Astrocyte (in vitro differentiated cells and primary cell): Measurements from ENCODE around the gene HPD. TPM values are rescaled to one million over a fixed set of nuclear protein-coding genes. Genes with fewer than 3 reads are reported as not detected.
A peak's percentile ranks its signal among the peaks of the same experiment; 100 is the strongest.
"Not testable (repeated sequence)": the region's sequence is repeated elsewhere in the genome, so short reads cannot be mapped to it uniquely, and the experiment has no call there.

ENCODE experiments used
- DNase-seq: peaks from one replicate; pipeline ENCODE4 v3.0.0-alpha.2; 2010; ENCODE audit warnings: low read depth
- FAIRE-seq: peaks from 2 replicates; lab custom pipeline; 2011; peaks lifted over from hg19 to GRCh38; lab: Jason Lieb, UNC
- H2AFZ ChIP-seq: 2 replicates; pipeline ENCODE4 v1.6.0; 2012; ENCODE audit warnings: low read depth, low read length, inconsistent platforms
- H3K27ac ChIP-seq: 2 replicates; pipeline ENCODE4 v1.5.1; 2011; ENCODE audit warnings: low read depth, low read length, inconsistent platforms
- H3K27me3 ChIP-seq: 2 replicates; pipeline ENCODE4 v1.6.0; 2011; ENCODE audit warnings: low read length, inconsistent platforms; ENCODE audit not compliant: insufficient read depth
- H3K36me3 ChIP-seq: 2 replicates; pipeline ENCODE4 v1.5.1; 2011; ENCODE audit warnings: low read length, inconsistent platforms; ENCODE audit not compliant: insufficient read depth
- H3K4me1 ChIP-seq: 2 replicates; pipeline ENCODE4 v1.5.1; 2011; ENCODE audit warnings: low read length, inconsistent platforms; ENCODE audit not compliant: insufficient read depth
- H3K4me2 ChIP-seq: 2 replicates; pipeline ENCODE4 v1.6.0; 2012; ENCODE audit warnings: low read length, inconsistent platforms
- H3K4me3 ChIP-seq: 2 replicates; pipeline ENCODE4 v1.5.1; 2011; ENCODE audit warnings: low read depth, mild to moderate bottlenecking, low read length, inconsistent platforms; ENCODE audit not compliant: insufficient read depth
- H3K79me2 ChIP-seq: 2 replicates; pipeline ENCODE4 v1.6.0; 2012; ENCODE audit warnings: mild to moderate bottlenecking, low read length, inconsistent platforms; ENCODE audit not compliant: insufficient read depth
- H3K9ac ChIP-seq: 2 replicates; pipeline ENCODE4 v1.6.0; 2012; ENCODE audit warnings: mild to moderate bottlenecking, low read length, inconsistent platforms
- H3K9me3 ChIP-seq: 2 replicates; pipeline ENCODE4 v1.5.1; 2012; ENCODE audit warnings: low read depth, mild to moderate bottlenecking, low read length, inconsistent platforms; ENCODE audit not compliant: insufficient read depth
- H4K20me1 ChIP-seq: 2 replicates; pipeline ENCODE4 v1.6.0; 2012; ENCODE audit warnings: low read length, inconsistent platforms; ENCODE audit not compliant: insufficient read depth
- H3K27ac Mint-ChIP-seq: one replicate; pipeline ENCODE4 v1.8.0; 2021; ENCODE audit warnings: mild to moderate bottlenecking, mixed read lengths; ENCODE audit not compliant: unreplicated experiment
- H3K27me3 Mint-ChIP-seq: one replicate; pipeline ENCODE4 v1.8.0; 2021; ENCODE audit warnings: low read depth, mixed read lengths; ENCODE audit not compliant: unreplicated experiment
- H3K36me3 Mint-ChIP-seq: one replicate; pipeline ENCODE4 v1.8.0; 2021; ENCODE audit warnings: low read depth, mixed read lengths; ENCODE audit not compliant: unreplicated experiment
- H3K4me1 Mint-ChIP-seq: one replicate; pipeline ENCODE4 v1.8.0; 2021; ENCODE audit warnings: low read depth, mixed read lengths; ENCODE audit not compliant: unreplicated experiment
- H3K4me3 Mint-ChIP-seq: one replicate; pipeline ENCODE4 v1.8.0; 2021; ENCODE audit warnings: mild to moderate bottlenecking, moderate library complexity, mixed read lengths; ENCODE audit not compliant: unreplicated experiment
- H3K9me3 Mint-ChIP-seq: one replicate; pipeline ENCODE4 v1.8.0; 2021; ENCODE audit warnings: mild to moderate bottlenecking, mixed read lengths; ENCODE audit not compliant: unreplicated experiment
- CTCF ChIP-seq: IDR thresholded peaks from 2 replicates; pipeline ENCODE4 v1.5.1; 2011; ENCODE audit warnings: low read depth, mild to moderate bottlenecking, inconsistent platforms, low read length, moderate library complexity; ENCODE audit not compliant: insufficient read depth
- EZH2 ChIP-seq: IDR thresholded peaks from 2 replicates; pipeline ENCODE4 v1.6.1; 2012; ENCODE audit warnings: mild to moderate bottlenecking, low read length, inconsistent platforms; ENCODE audit not compliant: insufficient read depth
- total RNA-seq: library from RNA; stranded (reverse); gene quantifications from 2 replicates; pipeline ENCODE4 v1.2.1, GENCODE V29; 2021

HPD gene
- total RNA-seq, 1 donor from 2014 or later = not detected

- H3K9ac ChIP-seq = peak overlapping the region; percentile 75
- no peaks in the 10 kb centered on the region for H3K36me3 ChIP-seq
- TF ChIP-seq EZH2 (no peak), CTCF (no peak)
- H4K20me1 ChIP-seq = peaks cover 21% of the 10 kb centered on the region
- H3K4me1 Mint-ChIP-seq = peaks cover 35% of the 10 kb centered on the region
- DNase-seq = no peak
- peak overlapping the region; percentile 86 for H3K27ac Mint-ChIP-seq
- H3K79me2 ChIP-seq = peaks cover 27% of the 10 kb centered on the region
- H3K27ac ChIP-seq = no peak overlapping the region
- H3K9me3 Mint-ChIP-seq = no peaks in the 10 kb centered on the region
- no peak for FAIRE-seq
- no peaks in the 10 kb centered on the region for H3K9me3 ChIP-seq
- H2AFZ ChIP-seq = no peak overlapping the region
- H3K4me3 ChIP-seq = peak overlapping the region; percentile 54
- H3K27me3 ChIP-seq = no peaks in the 10 kb centered on the region
- peak overlapping the region; percentile 98 for H3K4me2 ChIP-seq
- peaks cover 2% of the 10 kb centered on the region for H3K36me3 Mint-ChIP-seq
- peak overlapping the region; percentile 89 for H3K4me3 Mint-ChIP-seq
- H3K27me3 Mint-ChIP-seq = no peaks in the 10 kb centered on the region
- H3K4me1 ChIP-seq = peaks cover 46% of the 10 kb centered on the region
Measured at GRCh38 chr12:121792607-121793439, 65.8 kb downstream of the HPD start.

GRCh38 chr12:121791671-121792551, 66.7 kb downstream of the HPD start:
- H3K4me2 ChIP-seq = no peak overlapping the region
- peaks cover 37% of the 10 kb centered on the region for H3K4me1 ChIP-seq
- H3K4me3 ChIP-seq = no peak overlapping the region
- no peak overlapping the region for H3K9ac ChIP-seq
- no peaks in the 10 kb centered on the region for H3K9me3 ChIP-seq
- DNase-seq (no peak), FAIRE-seq (no peak)
- H3K36me3 Mint-ChIP-seq = peaks cover 2% of the 10 kb centered on the region
- no peak for TF ChIP-seq CTCF
- TF ChIP-seq EZH2 = no peak
- H3K27me3 ChIP-seq = no peaks in the 10 kb centered on the region
- H3K27ac ChIP-seq = no peak overlapping the region
- H3K79me2 ChIP-seq = peaks cover 18% of the 10 kb centered on the region
- peaks cover 30% of the 10 kb centered on the region for H3K4me1 Mint-ChIP-seq
- H3K9me3 Mint-ChIP-seq = no peaks in the 10 kb centered on the region
- peak overlapping the region; percentile 86 for H3K27ac Mint-ChIP-seq
- no peaks in the 10 kb centered on the region for H3K36me3 ChIP-seq
- no peaks in the 10 kb centered on the region for H3K27me3 Mint-ChIP-seq
- H2AFZ ChIP-seq = no peak overlapping the region
- peak overlapping the region; percentile 89 for H3K4me3 Mint-ChIP-seq
- H4K20me1 ChIP-seq = peaks cover 20% of the 10 kb centered on the region

- H3K9ac ChIP-seq, H3K36me3 ChIP-seq, H3K36me3 Mint-ChIP-seq, FAIRE-seq, DNase-seq, H3K9me3 Mint-ChIP-seq, H3K4me3 Mint-ChIP-seq, H3K79me2 ChIP-seq, H3K4me2 ChIP-seq, H2AFZ ChIP-seq, H3K9me3 ChIP-seq, H3K27me3 ChIP-seq, H3K27ac ChIP-seq, H3K27me3 Mint-ChIP-seq, H3K4me3 ChIP-seq: not testable (repeated sequence)
- H3K27ac Mint-ChIP-seq = peak overlapping the region; percentile 26
- H3K4me1 Mint-ChIP-seq = peaks cover 25% of the 10 kb centered on the region
- Histone ChIP-seq H4K20me1 (peaks cover 21% of the 10 kb centered on the region), H3K4me1 (peaks cover 35% of the 10 kb centered on the region)
Measured at GRCh38 chr12:121790785-121791184, 67.9 kb downstream of the HPD start.
